Heart right ventricle (tissue), 16 donors: ENCODE measurements around the gene PFDN2. TPM values are rescaled to one million over a fixed set of nuclear protein-coding genes. Genes with fewer than 3 reads are reported as not detected.

Experiments used
- ATAC-seq, 8 donors: fragments of 200-7000 bp; cut with Tn5 transposase; one replicate each; pipeline ENCODE4 v1.9.1; 2020; ENCODE audit warnings: mild to moderate bottlenecking in 8 of 8, moderate library complexity in 8 of 8, moderate number of reproducible peaks in 1 of 8
- DNase-seq, 2 donors: peaks; one replicate each; pipeline ENCODE4 v3.0.0-alpha.2; 2020
- H3K27ac ChIP-seq, 10 donors: fragments of 200-600 bp; sonication (generic) in 2 of 10; one replicate each; pipeline versions ENCODE4 v1.5.0 to v1.8.0; 2020 to 2022; ENCODE audit warnings: mild to moderate bottlenecking in 3 of 10
- H3K27me3 ChIP-seq, 7 donors: fragments of 200-600 bp; one replicate each; pipeline ENCODE4 v1.8.0; 2021 to 2022; ENCODE audit warnings: mild to moderate bottlenecking in 2 of 7
- H3K36me3 ChIP-seq, 9 donors: fragments of 200-600 bp; sonication (generic) in 1 of 9; one replicate each; pipeline versions ENCODE4 v1.5.0 to v1.8.0; 2020 to 2022; ENCODE audit warnings: mild to moderate bottlenecking in 2 of 9
- H3K4me1 ChIP-seq, 9 donors: fragments of 200-600 bp; sonication (generic) in 1 of 9; one replicate each; pipeline versions ENCODE4 v1.5.0 to v1.8.0; 2020 to 2022; ENCODE audit warnings: mild to moderate bottlenecking in 4 of 9
- H3K4me3 ChIP-seq, 10 donors: fragments of 200-600 bp; sonication (generic) in 2 of 10; one replicate each; pipeline versions ENCODE4 v1.5.0 to v1.8.0; 2020 to 2022; ENCODE audit warnings: mild to moderate bottlenecking in 7 of 10, moderate library complexity in 2 of 10
- H3K9me3 ChIP-seq, 11 donors: fragments of 200-600 bp in 10 of 11; sonication (generic) in 2 of 11; one replicate each; pipeline versions ENCODE4 v1.5.0 to v1.8.0; 2013 to 2022; ENCODE audit warnings: mild to moderate bottlenecking in 2 of 11, control low read depth in 1 of 11, moderate library complexity in 1 of 11
- CTCF ChIP-seq, 9 donors: fragments of 200-600 bp; sonication (generic) in 2 of 9; IDR thresholded peaks; one replicate each; pipeline versions ENCODE4 v1.5.0 to v1.8.0; 2021 to 2022; ENCODE audit warnings: antibody characterized with exemption in 9 of 9, mild to moderate bottlenecking in 5 of 9, moderate library complexity in 1 of 9
- WGBS, 2 donors: extraction: QIAGEN DNeasy Blood & Tissue Kit; methylation state at CpG; one replicate each; pipeline ENCODE4 v1.1.7; 2013; ENCODE audit warnings: inconsistent platforms in 1 of 2; 5-methylcytosine and 5-hydroxymethylcytosine counted together
- intact Hi-C, 10 donors: fragments of 100-400 bp; cut with DNase I; formaldehyde crosslinking; loops; one replicate each; pipeline versions ENCODE4 v1.11.1 to v1.14.2; 2022
- polyA plus RNA-seq, 2 donors: library from polyadenylated mRNA; stranded (reverse); fragments of 200-250 nt; gene quantifications; one replicate each; pipeline ENCODE4 v1.2.3, GENCODE V29; 2013
- total RNA-seq, 10 donors: library from RNA; stranded (reverse); fragmentation: NEBNext Ultra II Directional in 3 of 10; extraction: Animal tissue kit (Norgen Biotek cat#: 25700) in 3 of 10; gene quantifications; one replicate each; pipeline versions ENCODE4 v1.2.1 to v1.2.4, GENCODE V29; 2021 to 2023
- donor health status: Arrhythmogenic right ventricular cardiomyopathy.
- donor health status: ischemic (EF 13 %, LVEDD 7.1; RV severe dilation, severe dysfunction).
- donor health status: healthy with polysubstance abuse.
- donor health status: DM: no; HTN: yes; CAD: no.
- donor health status: DM: no; HTN: no; CAD: no.
- donor health status: ischemic (EF 25% LVEDD 6.9; RV normal size, moderate dysfunction).
- donor health status: ischemic (EF 25% LVEDD 5.7; RV mildly dilated, moderate dysfunction).
- donor health status: healthy.
- donor health status: DM: yes; HTN: yes; CAD: no.
- donor health status: Ischemic cardiomyopathy.
- donor health status: ischemic (EF 35%, LVEDD 5.7; RV mildly dilated, moderate dysfunction).
- donor health status: nonischemic (EF 11% LVEDD 7.7; RV severe dilation, severe dysfunction).
- donor health status: DM: yes; HTN: yes; CAD: no.
- donor health status: PGD.
- donor health status: ischemic (EF 29% LVEDD 5.4; RV normal size, mild dysfunction).
- donor health status: nonischemic (EF 23%, LVEDD 6.1; RV moderate dilation, normal function).

PFDN2 gene
- total and polyA plus RNA-seq, 12 donors: 44.6 to 273 (median 55.9) TPM

DNA sequence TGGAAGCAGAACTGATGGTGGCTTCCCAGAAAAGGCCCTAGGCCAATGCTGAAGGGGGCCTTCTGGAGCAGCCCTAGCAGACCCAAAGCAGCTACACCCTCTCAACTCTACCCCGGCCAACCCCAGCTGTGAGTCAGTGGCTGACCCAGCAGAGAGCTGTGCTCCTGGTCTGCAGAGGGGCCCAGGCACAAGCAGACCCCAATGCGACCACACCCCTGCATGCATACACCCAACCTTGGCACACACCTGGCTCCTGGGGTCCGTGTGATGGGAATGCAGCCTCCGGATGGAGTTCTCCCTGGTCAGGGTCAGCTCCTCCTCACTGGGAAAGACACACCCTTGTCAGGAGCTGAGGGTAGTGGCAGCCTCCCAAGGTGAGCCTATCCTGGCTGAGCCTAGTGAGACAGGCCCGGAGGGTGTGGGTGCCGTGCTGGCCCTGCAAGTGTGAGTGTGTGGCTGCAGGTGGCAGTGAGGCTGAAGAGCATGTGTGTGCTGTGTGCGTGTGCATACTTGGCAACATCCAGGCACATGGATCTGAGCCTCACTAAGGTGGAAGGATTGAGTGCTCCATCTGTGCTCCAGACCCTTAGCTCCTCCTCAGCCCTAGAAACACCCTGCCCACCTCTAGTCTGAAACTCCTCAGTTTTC is 44.2 kb downstream of the PFDN2 start:
- intact Hi-C loops: no loop called here
- Histone ChIP-seq H3K36me3 (no peaks in the 10 kb centered on the region), H3K9me3 (no peaks in the 10 kb centered on the region), H3K4me1 (peaks cover 0 to 15% (median 0%) of the 10 kb centered on the region in 9 donors), H3K27me3 (peaks cover 0 to 3% (median 0%) of the 10 kb centered on the region in 7 donors), H3K27ac (no peak overlapping the region), H3K4me3 (no peak overlapping the region)
- TF ChIP-seq CTCF (IDR thresholded peaks at IDR 0.05): no peak
- WGBS, 2 donors: 77% methylated on average over 7 of the region's 7 CpGs
- no peak for ATAC-seq
- no peak for DNase-seq

DNA sequence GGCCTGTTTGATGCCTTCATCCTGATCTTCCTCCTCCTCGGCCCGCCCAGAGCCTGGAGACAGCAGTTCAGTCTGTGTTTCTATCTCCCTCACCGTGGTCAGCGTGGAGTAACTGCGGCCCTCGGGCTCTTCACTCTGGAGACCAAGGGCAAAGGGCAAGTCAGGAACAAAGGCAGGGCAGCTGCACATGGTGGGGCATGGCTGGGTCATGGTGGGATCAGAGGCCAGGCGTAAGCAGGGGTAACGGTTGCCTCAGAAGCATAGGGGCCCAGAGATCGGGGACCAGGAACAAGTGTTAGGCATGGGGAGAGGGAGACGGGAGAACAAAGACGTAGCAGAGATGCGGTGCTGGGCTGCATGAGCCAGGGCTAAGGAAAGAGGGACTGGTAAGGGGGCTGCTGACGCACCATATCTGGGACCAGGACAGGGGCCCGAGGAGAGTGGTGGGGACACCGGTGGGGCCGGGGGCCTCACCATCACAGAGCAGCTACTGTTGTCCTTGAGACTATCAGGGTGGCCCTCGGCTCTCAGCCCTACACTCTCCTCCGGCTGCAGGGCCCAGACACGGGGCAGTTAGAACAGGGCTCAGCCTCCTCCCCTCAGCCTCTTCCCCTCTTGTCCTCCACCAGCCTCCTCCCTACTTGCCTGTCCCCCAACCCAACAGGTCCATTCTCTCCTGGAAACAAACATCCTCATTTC is 44.9 kb downstream of the PFDN2 start:
- H3K4me3 ChIP-seq: no peak overlapping the region
- intact Hi-C loops: no loop called here
- TF ChIP-seq CTCF (IDR thresholded peaks at IDR 0.05): no peak
- no peaks in the 10 kb centered on the region for H3K9me3 ChIP-seq
- no peaks in the 10 kb centered on the region for H3K36me3 ChIP-seq
- H3K4me1 ChIP-seq: peaks cover 0 to 18% (median 0%) of the 10 kb centered on the region in 9 donors
- 94 to 97% methylated on average over 19 of the region's 19 CpGs for WGBS, 2 donors
- no peak overlapping the region for H3K27ac ChIP-seq
- DNase-seq (no peak), ATAC-seq (no peak)
- no peaks in the 10 kb centered on the region for H3K27me3 ChIP-seq

DNA sequence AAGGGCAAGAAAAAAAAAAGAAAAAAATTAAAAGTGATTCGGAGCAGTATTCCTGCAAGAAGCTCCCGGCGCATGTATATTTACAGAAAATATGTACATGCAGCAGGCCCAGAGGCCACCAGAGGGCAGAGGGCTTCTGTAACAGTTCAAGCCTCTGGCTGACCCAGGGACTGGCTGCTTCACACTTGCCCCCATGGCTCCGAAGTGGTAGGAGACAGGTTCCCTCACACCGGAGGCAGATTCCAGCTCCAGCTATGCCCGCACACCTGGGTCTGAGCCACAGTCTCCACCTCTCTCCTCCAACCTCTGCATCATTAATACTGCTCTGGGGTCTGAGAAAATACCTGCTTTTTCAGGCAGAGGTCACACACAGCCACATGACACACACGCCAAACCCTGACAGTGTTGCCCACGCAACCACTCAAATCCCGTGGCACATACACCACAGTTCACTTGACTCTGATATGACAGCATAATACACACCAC is 45.9 kb downstream of the PFDN2 start:
- DNase-seq (peak; percentile 38 to 54), ATAC-seq (peak in 3 of 8 donors; percentile 45 to 49 (median 46))
- peak; percentile 13 to 67 (median 53) for TF ChIP-seq CTCF (IDR thresholded peaks at IDR 0.05)
- Histone ChIP-seq H3K4me1 (peaks cover 0 to 26% (median 0%) of the 10 kb centered on the region in 9 donors), H3K36me3 (no peaks in the 10 kb centered on the region), H3K27ac (no peak overlapping the region), H3K9me3 (no peaks in the 10 kb centered on the region), H3K4me3 (no peak overlapping the region), H3K27me3 (no peaks in the 10 kb centered on the region)
- 68% methylated on average over 9 of the region's 9 CpGs for WGBS, 2 donors
- intact Hi-C loops: no loop called here

DNA sequence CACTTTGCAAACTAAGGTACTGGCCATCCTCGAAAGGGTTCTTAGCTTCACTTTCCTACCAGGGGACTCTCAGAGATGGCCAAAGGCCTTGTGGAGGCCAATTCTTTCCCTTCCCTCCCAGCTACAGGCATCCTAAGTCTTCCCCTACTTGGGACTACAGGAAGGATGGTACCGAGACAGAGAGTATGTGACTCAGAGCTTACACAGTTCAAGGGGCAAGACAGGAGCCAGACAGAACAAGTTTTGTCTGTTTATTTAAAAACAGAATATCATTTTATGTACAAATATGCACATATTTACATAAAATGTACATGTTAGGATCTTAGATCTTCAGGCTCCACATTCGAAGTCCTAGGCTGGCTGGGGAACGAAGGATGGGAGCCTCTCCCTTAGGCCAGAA is 47.1 kb downstream of the PFDN2 start:
- ATAC-seq (no peak), DNase-seq (no peak)
- no peak for TF ChIP-seq CTCF (IDR thresholded peaks at IDR 0.05)
- H3K27ac ChIP-seq: peak overlapping the region in 2 of 10 donors; percentile 34 to 97
- no peaks in the 10 kb centered on the region for H3K9me3 ChIP-seq
- peaks cover 0 to 38% (median 0%) of the 10 kb centered on the region in 9 donors for H3K4me1 ChIP-seq
- intact Hi-C loops: no loop called here
- H3K36me3 ChIP-seq: peaks cover 0 to 5% (median 0%) of the 10 kb centered on the region in 9 donors
- peaks cover 0 to 5% (median 3%) of the 10 kb centered on the region in 7 donors for H3K27me3 ChIP-seq
- 96 to 98% methylated on average over 4 of the region's 4 CpGs for WGBS, 2 donors
- H3K4me3 ChIP-seq: no peak overlapping the region
